Activated naive CD8-positive, alpha-beta T cell treated with anti-CD3 and anti-CD28 coated beads, Interleukin-2, amount 50 U/mL, for 16 hours (primary cell): ENCODE results near the gene ZNF521.
"Not testable (repeated sequence)": the region's sequence is repeated elsewhere in the genome, so short reads cannot be mapped to it uniquely, and the experiment has no call there.

Experiments used
- DNase-seq: peaks from one replicate; pipeline ENCODE4 v3.0.0-alpha.2; 2020; ENCODE audit warnings: low read depth, low spot score

Gene ZNF521

GRCh38 chr18:25289001-25289631 lies 62.9 kb downstream of the ZNF521 start:
- no peak for DNase-seq

GRCh38 chr18:25288340-25288938 lies 63.5 kb downstream of the ZNF521 start:
- DNase-seq: no peak

GRCh38 chr18:25287106-25287505 lies 64.9 kb downstream of the ZNF521 start:
- no peak for DNase-seq

GRCh38 chr18:25284861-25285550 lies 67.0 kb downstream of the ZNF521 start:
- no peak for DNase-seq

- DNase-seq: no peak
These were observed 67.7 kb downstream of the ZNF521 start for GRCh38 chr18:25284281-25284680.

- no peak for DNase-seq
These were observed 68.2 kb downstream of the ZNF521 start for GRCh38 chr18:25283781-25284180.

- no peak for DNase-seq
These were observed 68.9 kb downstream of the ZNF521 start for GRCh38 chr18:25282896-25283703.

GRCh38 chr18:25282282-25282681 lies 69.7 kb downstream of the ZNF521 start:
- no peak for DNase-seq

- no peak for DNase-seq
These were observed 70.4 kb downstream of the ZNF521 start for GRCh38 chr18:25281556-25281955.

- no peak for DNase-seq
These were observed 72.0 kb downstream of the ZNF521 start for GRCh38 chr18:25279961-25280360.

- no peak for DNase-seq
These were observed 72.4 kb downstream of the ZNF521 start for GRCh38 chr18:25279556-25279955.

GRCh38 chr18:25279133-25279532 lies 72.8 kb downstream of the ZNF521 start:
- no peak for DNase-seq

GRCh38 chr18:25278394-25278793 lies 73.6 kb downstream of the ZNF521 start:
- no peak for DNase-seq

- DNase-seq: no peak
These were observed 76.5 kb downstream of the ZNF521 start for GRCh38 chr18:25275412-25276001.

- no peak for DNase-seq
These were observed 77.0 kb downstream of the ZNF521 start for GRCh38 chr18:25274926-25275325.

- not testable (repeated sequence) for DNase-seq
These were observed 84.9 kb downstream of the ZNF521 start for GRCh38 chr18:25266931-25267527.

- no peak for DNase-seq
These were observed 89.0 kb downstream of the ZNF521 start for GRCh38 chr18:25262920-25263319.

- DNase-seq: no peak
These were observed 90.2 kb downstream of the ZNF521 start for GRCh38 chr18:25261768-25262167.

- DNase-seq: no peak
These were observed 95.5 kb downstream of the ZNF521 start for GRCh38 chr18:25256439-25256838.

- no peak for DNase-seq
These were observed 98.2 kb downstream of the ZNF521 start for GRCh38 chr18:25253779-25254178.

- DNase-seq: no peak
These were observed 98.8 kb downstream of the ZNF521 start for GRCh38 chr18:25253136-25253535.
